HL-60 (cell line): ENCODE results near the gene SCN3A.

Experiments
- DNase-seq, 2 experiments: peaks; one replicate each; pipeline ENCODE4 v3.0.0-alpha.2; 2010 to 2020; ENCODE audit warnings: low read depth in 1 of 2, low spot score in 1 of 2
- H3K27ac ChIP-seq: fragments of 250-450 bp; sonication (Bioruptor Pico); replicated peaks from 2 replicates; pipeline ENCODE4 v1.5.1; 2020; ENCODE audit warnings: mild to moderate bottlenecking, moderate library complexity
- H3K27me3 ChIP-seq: fragments of 250-450 bp; sonication (Bioruptor Pico); 2 replicates; pipeline ENCODE4 v1.5.1; 2021; ENCODE audit warnings: mild to moderate bottlenecking, moderate library complexity; ENCODE audit not compliant: insufficient read depth, poor library complexity, severe bottlenecking
- H3K4me3 ChIP-seq: replicated peaks from 2 replicates; pipeline ENCODE4 v1.5.1; 2011; ENCODE audit warnings: mild to moderate bottlenecking, control low read depth, low read length; ENCODE audit not compliant: insufficient read depth
- GABPA ChIP-seq: IDR thresholded peaks from 2 replicates; pipeline ENCODE4 v1.6.1; 2012; ENCODE audit warnings: low read depth
- POLR2AphosphoS5 ChIP-seq: IDR thresholded peaks from 2 replicates; pipeline ENCODE4 v1.6.1; 2012; ENCODE audit warnings: low read depth
- REST ChIP-seq: IDR thresholded peaks from 2 replicates; pipeline ENCODE4 v1.6.1; 2012; ENCODE audit warnings: low read depth; ENCODE audit not compliant: insufficient replicate concordance
- SPI1 ChIP-seq: IDR thresholded peaks from 2 replicates; pipeline ENCODE4 v1.6.1; 2012; ENCODE audit warnings: low read depth, mild to moderate bottlenecking, borderline replicate concordance
- TF ChIP-seq, protein P1 (sequence below): IDR thresholded peaks from one replicate; pipeline ENCODE4 v1.5.1; 2011; ENCODE audit warnings: low read length, control low read depth, inconsistent platforms; ENCODE audit not compliant: insufficient read depth

SCN3A gene

GRCh38 chr2:165193178-165193777 is 10.6 kb downstream of the SCN3A start:
- Histone ChIP-seq H3K4me3 (no peak overlapping the region), H3K27ac (no peak overlapping the region), H3K27me3 (no peaks in the 10 kb centered on the region)
- TF ChIP-seq REST (no peak), SPI1 (no peak)
- no peak for DNase-seq

DNA sequence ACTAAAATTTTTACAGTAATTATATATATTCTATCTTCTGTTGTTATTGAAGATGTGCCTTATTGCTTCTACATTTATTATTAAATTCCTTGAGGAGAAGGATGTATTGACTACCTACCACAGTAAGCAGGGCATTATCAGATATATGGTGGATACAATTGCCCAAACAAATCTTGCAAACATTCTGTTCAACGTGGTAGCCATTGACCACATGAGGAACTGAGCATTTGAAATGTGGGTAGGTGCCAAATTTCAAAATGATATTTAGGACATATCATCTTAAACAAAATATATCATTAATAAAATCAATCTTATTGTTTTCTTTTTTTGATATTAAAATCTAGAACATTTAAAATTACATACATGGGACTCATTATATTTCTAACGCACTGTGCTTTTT is 11.1 kb downstream of the SCN3A start:
- no peaks in the 10 kb centered on the region for H3K27me3 ChIP-seq
- H3K27ac ChIP-seq = no peak overlapping the region
- no peak for TF ChIP-seq GABPA
- TF ChIP-seq, protein P1, sequence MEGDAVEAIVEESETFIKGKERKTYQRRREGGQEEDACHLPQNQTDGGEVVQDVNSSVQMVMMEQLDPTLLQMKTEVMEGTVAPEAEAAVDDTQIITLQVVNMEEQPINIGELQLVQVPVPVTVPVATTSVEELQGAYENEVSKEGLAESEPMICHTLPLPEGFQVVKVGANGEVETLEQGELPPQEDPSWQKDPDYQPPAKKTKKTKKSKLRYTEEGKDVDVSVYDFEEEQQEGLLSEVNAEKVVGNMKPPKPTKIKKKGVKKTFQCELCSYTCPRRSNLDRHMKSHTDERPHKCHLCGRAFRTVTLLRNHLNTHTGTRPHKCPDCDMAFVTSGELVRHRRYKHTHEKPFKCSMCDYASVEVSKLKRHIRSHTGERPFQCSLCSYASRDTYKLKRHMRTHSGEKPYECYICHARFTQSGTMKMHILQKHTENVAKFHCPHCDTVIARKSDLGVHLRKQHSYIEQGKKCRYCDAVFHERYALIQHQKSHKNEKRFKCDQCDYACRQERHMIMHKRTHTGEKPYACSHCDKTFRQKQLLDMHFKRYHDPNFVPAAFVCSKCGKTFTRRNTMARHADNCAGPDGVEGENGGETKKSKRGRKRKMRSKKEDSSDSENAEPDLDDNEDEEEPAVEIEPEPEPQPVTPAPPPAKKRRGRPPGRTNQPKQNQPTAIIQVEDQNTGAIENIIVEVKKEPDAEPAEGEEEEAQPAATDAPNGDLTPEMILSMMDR = no peak
- H3K4me3 ChIP-seq = no peak overlapping the region
- no peak for DNase-seq

GRCh38 chr2:165191096-165191728 is 12.6 kb downstream of the SCN3A start:
- Histone ChIP-seq H3K27ac (no peak overlapping the region), H3K4me3 (no peak overlapping the region), H3K27me3 (no peaks in the 10 kb centered on the region)
- TF ChIP-seq GABPA (no peak), SPI1 (no peak), POLR2AphosphoS5 (no peak), REST (no peak)
- TF ChIP-seq, protein P1 = no peak
- DNase-seq = no peak

DNA sequence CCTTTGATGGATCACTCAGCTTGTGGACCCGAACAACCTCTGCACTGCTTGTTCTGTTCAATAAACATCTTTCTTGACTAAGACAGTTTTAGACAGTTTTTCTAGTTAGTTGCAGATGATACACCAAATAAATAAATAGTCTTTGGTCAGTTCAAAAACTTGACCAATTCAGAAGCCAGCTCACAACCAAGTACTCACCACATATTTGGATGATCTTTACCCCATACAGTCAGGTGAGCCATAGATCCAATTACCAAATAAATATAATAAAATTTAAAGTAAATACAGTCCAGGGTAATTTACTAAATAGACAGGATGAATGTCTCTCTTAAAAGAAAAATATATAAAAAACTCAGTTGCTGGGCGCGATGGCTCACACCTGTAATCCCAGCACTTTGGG is 18.2 kb downstream of the SCN3A start:
- no peak for DNase-seq
- Histone ChIP-seq H3K27me3 (no peaks in the 10 kb centered on the region), H3K4me3 (no peak overlapping the region), H3K27ac (no peak overlapping the region)
- TF ChIP-seq POLR2AphosphoS5 (no peak), REST (no peak), SPI1 (no peak), GABPA (no peak)
- TF ChIP-seq, protein P1 = no peak
